ENCODE measurements around the gene ACOT9.
"Not testable (repeated sequence)": the region's sequence is repeated elsewhere in the genome, so short reads cannot be mapped to it uniquely, and the experiment has no call there.

The ACOT9 gene

DNA sequence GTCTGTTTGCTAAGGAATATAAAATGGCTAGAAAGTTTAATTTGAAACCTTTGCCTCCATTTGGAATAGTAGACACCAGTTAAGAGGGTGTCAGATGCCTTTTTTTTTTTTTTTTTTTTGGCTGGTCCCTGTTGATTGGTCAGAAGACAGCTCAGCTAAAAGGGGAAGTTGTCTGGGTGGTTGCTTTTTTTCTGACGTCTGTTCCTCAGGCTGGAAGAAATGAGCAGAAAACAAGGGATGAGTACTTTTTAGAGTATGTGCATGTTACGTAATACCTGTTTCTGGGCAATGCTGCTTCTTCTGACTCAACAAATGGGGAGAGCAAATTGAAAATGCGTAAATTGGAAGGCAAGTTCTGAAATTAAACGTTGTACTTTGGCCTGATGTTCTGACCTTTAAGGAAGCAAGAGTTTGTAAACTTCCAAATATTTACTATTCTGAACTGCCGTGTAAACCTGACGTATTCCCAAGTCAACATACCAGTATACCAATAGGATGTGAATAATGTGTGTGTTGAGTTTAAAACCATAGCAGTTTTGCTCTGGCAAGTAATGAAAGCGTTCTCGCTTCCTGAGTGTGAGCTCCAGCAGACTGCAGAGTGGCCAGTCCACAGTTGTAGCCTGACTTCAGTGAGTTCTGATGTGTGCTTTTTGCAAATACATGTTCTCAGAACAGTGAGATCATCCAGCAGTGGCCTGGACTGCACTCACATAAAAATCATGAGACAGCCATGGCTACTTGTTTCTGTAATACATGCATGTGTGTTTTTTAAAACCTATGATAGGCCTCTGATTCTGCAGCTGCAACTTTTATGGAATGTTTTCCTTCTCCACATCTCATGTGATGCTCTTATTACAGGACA lies 41.6 kb upstream of the ACOT9 start:
- Histone ChIP-seq H3K36me3 (ENCODE audit: control insufficient read depth in 2 of 2, insufficient read depth in 2 of 2, low read length in 2 of 2) (peaks cover 0 to 12% of the 10 kb centered on the region in 2 donors), H3K27ac (ENCODE audit: low read depth in 2 of 2, low read length in 2 of 2) (peak overlapping the region; percentile 89 to 93), H3K9ac (ENCODE audit: low read depth in 1 of 2, low read length in 2 of 2) (peak overlapping the region; percentile 89 to 93), H3K4me3 (ENCODE audit: low read length in 2 of 2) (peak overlapping the region; percentile 82 to 89), H3K9me3 (ENCODE audit: control insufficient read depth in 2 of 2, low read length in 2 of 2) (no peaks in the 10 kb centered on the region), H3K27me3 (ENCODE audit: control insufficient read depth in 2 of 2, insufficient read depth in 2 of 2, low read length in 2 of 2) (no peaks in the 10 kb centered on the region), H3K4me1 (ENCODE audit: control insufficient read depth in 2 of 2, insufficient read depth in 2 of 2, low read length in 2 of 2) (peaks cover 2 to 9% of the 10 kb centered on the region in 2 donors)

DNA sequence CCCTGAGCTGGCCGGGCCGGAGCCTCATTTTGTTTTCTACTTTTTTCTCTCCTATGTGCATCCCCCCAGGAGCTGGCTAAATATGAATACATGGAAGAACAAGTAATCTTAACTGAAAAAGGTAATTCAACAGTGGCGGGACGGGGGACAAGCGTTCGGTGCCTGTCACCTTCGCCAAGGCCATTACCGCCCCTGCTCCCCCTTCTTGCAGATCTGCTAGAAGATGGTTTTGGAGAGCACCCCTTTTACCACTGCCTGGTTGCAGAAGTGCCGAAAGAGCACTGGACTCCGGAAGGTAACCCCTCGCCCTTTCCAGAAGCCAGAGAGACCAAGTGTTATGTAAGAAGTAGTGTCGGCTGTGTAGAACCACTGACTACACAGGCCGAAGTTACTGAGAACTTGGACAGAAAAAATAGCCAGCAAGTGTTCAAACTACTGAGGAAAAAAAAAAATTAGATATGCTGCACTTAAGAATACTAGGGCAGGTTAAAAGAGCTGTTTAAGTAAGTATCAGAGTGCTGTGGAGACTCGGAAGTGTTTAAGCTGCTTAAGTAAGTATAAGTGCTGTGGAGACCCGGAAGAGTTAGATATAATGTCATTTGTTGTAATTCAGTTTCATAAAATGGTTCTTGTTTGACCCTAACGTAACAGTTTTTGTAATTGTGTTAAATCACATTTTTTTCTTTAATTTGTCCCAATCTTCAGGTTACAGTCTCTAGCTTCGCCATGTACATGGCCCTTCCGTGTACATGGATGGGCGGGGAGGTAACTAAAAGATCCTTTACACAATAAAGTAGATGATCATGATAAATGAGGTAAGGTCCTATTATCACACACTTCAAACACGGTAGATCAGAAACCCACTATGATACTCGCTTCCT lies 40.8 kb upstream of the ACOT9 start:
- Histone ChIP-seq H3K4me3 (ENCODE audit: low read length in 2 of 2) (peak overlapping the region; percentile 82 to 89), H3K9ac (ENCODE audit: low read depth in 1 of 2, low read length in 2 of 2) (peak overlapping the region; percentile 89 to 93), H3K27ac (ENCODE audit: low read depth in 2 of 2, low read length in 2 of 2) (peak overlapping the region; percentile 89 to 93), H3K36me3 (ENCODE audit: control insufficient read depth in 2 of 2, insufficient read depth in 2 of 2, low read length in 2 of 2) (peaks cover 0 to 12% of the 10 kb centered on the region in 2 donors), H3K9me3 (ENCODE audit: control insufficient read depth in 2 of 2, low read length in 2 of 2) (no peaks in the 10 kb centered on the region), H3K4me1 (ENCODE audit: control insufficient read depth in 2 of 2, insufficient read depth in 2 of 2, low read length in 2 of 2) (peaks cover 2 to 9% of the 10 kb centered on the region in 2 donors), H3K27me3 (ENCODE audit: control insufficient read depth in 2 of 2, insufficient read depth in 2 of 2, low read length in 2 of 2) (no peaks in the 10 kb centered on the region)

DNA sequence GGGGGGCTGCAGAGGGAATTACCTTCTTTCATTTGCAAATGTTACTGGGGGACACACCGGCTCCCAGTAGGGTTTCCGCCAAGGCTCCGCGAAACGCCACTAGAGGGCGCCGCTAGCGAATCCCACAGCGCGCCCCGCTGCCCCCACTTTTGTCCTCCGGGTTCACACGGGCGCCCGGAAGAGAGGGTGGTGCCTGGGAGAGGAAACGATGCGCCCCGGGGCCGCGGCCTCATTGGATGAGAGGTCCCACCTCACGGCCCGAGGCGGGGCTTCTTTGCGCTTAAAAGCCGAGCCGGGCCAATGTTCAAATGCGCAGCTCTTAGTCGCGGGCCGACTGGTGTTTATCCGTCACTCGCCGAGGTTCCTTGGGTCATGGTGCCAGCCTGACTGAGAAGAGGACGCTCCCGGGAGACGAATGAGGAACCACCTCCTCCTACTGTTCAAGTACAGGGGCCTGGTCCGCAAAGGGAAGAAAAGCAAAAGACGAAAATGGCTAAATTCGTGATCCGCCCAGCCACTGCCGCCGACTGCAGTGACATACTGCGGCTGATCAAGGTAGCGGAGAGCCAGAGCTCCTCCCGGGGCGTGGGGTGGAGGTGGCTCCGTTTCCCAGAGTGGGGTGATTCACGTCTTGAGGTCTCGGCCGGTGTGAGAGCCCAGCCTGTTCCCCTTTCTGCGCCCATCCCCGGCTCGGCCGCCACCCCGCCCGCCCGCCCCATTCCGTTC lies 40.0 kb upstream of the ACOT9 start, which contains the start of gene SAT1:
SAT1 (plus strand) TSS at position 311 of the 726 bp plus-strand sequence; CDS start at position 490, 179 bp downstream.
- no peaks in the 10 kb centered on the region for H3K27me3 ChIP-seq (ENCODE audit: control insufficient read depth in 2 of 2, insufficient read depth in 2 of 2, low read length in 2 of 2)
- H3K4me3 ChIP-seq (ENCODE audit: low read length in 2 of 2): peak within 1 kb of the TSS; percentile 82 to 89
- peaks cover 2 to 3% of the 10 kb centered on the region in 2 donors for H3K4me1 ChIP-seq (ENCODE audit: control insufficient read depth in 2 of 2, insufficient read depth in 2 of 2, low read length in 2 of 2)
- peak within 1 kb of the TSS; percentile 90 to 93 for H3K9ac ChIP-seq (ENCODE audit: low read depth in 1 of 2, low read length in 2 of 2)
- peak within 1 kb of the TSS; percentile 89 to 93 for H3K27ac ChIP-seq (ENCODE audit: low read depth in 2 of 2, low read length in 2 of 2)
- H3K36me3 ChIP-seq (ENCODE audit: control insufficient read depth in 2 of 2, insufficient read depth in 2 of 2, low read length in 2 of 2): peaks cover 0 to 12% of the 10 kb centered on the region in 2 donors
- H3K9me3 ChIP-seq (ENCODE audit: control insufficient read depth in 2 of 2, low read length in 2 of 2): no peaks in the 10 kb centered on the region

DNA sequence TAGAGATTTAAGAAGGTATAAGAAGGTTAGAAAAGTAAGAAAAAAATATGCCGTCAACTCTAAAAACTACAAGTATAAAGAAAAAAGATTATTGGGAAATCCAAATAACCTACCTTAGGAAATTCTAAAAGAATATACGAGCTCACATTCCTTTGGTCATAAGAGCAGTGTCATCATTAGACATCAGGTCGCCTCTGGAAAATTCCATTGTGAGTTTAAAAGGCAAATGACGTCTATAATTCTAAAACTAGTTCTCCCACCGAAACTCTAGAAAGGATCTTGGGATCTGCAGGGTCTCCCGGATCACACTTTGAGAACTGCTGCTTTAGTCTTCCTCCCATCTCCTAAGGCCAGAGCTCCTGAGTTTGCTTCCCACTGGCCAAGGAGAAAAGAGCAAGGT lies 39.4 kb upstream of the ACOT9 start:
- peak overlapping the region; percentile 39 to 48 for H3K27ac ChIP-seq (ENCODE audit: low read depth in 2 of 2, low read length in 2 of 2)
- H3K27me3 ChIP-seq (ENCODE audit: control insufficient read depth in 2 of 2, insufficient read depth in 2 of 2, low read length in 2 of 2): no peaks in the 10 kb centered on the region
- peaks cover 0 to 12% of the 10 kb centered on the region in 2 donors for H3K36me3 ChIP-seq (ENCODE audit: control insufficient read depth in 2 of 2, insufficient read depth in 2 of 2, low read length in 2 of 2)
- no peak overlapping the region for H3K4me3 ChIP-seq (ENCODE audit: low read length in 2 of 2)
- peak overlapping the region; percentile 47 to 52 for H3K9ac ChIP-seq (ENCODE audit: low read depth in 1 of 2, low read length in 2 of 2)
- H3K9me3 ChIP-seq (ENCODE audit: control insufficient read depth in 2 of 2, low read length in 2 of 2): no peaks in the 10 kb centered on the region
- H3K4me1 ChIP-seq (ENCODE audit: control insufficient read depth in 2 of 2, insufficient read depth in 2 of 2, low read length in 2 of 2): peaks cover 2% of the 10 kb centered on the region in 2 donors

DNA sequence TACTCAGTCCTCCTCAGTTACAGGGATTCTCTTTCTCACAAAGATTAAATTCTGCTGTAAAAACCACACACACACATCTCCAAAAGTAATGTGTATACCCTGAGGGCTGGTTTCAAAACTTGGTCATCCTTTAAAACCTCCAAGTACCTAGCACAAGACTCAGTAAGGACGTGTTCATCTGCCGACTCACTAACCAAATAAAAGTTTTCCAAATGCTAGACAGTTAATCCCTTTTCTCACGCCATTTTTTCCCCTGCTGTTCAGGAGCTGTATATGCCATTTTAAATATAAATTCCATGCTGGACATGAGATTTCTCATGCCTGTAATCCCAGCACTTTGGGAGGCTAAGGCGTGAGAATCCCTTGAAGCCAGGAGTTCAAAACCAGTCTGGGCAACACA lies 35.9 kb upstream of the ACOT9 start:
- no peaks in the 10 kb centered on the region for H3K4me1 ChIP-seq (ENCODE audit: control insufficient read depth in 2 of 2, insufficient read depth in 2 of 2, low read length in 2 of 2)
- H3K36me3 ChIP-seq (ENCODE audit: control insufficient read depth in 2 of 2, insufficient read depth in 2 of 2, low read length in 2 of 2): no peaks in the 10 kb centered on the region
- H3K4me3 ChIP-seq (ENCODE audit: low read length in 2 of 2): no peak overlapping the region
- H3K27me3 ChIP-seq (ENCODE audit: control insufficient read depth in 2 of 2, insufficient read depth in 2 of 2, low read length in 2 of 2): no peaks in the 10 kb centered on the region
- H3K9ac ChIP-seq (ENCODE audit: low read depth in 1 of 2, low read length in 2 of 2): no peak overlapping the region
- H3K27ac ChIP-seq (ENCODE audit: low read depth in 2 of 2, low read length in 2 of 2): no peak overlapping the region
- H3K9me3 ChIP-seq (ENCODE audit: control insufficient read depth in 2 of 2, low read length in 2 of 2): no peaks in the 10 kb centered on the region

DNA sequence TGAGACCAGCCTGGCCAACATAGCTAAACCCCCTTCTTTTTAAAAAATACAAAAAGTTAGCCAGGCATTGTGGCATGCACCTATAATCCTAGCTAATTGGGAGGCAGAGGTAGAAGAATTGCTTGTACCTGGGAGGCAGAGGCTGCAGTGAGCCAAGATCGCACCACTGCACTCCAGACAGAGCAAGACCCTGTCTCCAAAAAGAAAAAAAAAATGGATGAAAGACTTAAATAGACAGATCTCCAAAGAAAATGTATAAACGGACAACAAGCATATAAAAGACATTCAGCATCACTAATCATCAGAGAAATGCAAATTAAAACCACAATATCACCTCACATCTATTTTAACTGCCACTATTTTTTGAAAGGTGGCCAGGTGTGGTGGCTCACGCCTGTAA lies 33.3 kb upstream of the ACOT9 start:
- Histone ChIP-seq H3K4me3 (ENCODE audit: low read length in 2 of 2) (no peak overlapping the region), H3K4me1 (ENCODE audit: control insufficient read depth in 2 of 2, insufficient read depth in 2 of 2, low read length in 2 of 2) (peaks cover 0 to 3% of the 10 kb centered on the region in 2 donors), H3K9ac (ENCODE audit: low read depth in 1 of 2, low read length in 2 of 2) (no peak overlapping the region), H3K36me3 (ENCODE audit: control insufficient read depth in 2 of 2, insufficient read depth in 2 of 2, low read length in 2 of 2) (no peaks in the 10 kb centered on the region), H3K27ac (ENCODE audit: low read depth in 2 of 2, low read length in 2 of 2) (no peak overlapping the region), H3K27me3 (ENCODE audit: control insufficient read depth in 2 of 2, insufficient read depth in 2 of 2, low read length in 2 of 2) (no peaks in the 10 kb centered on the region), H3K9me3 (ENCODE audit: control insufficient read depth in 2 of 2, low read length in 2 of 2) (no peaks in the 10 kb centered on the region)

DNA sequence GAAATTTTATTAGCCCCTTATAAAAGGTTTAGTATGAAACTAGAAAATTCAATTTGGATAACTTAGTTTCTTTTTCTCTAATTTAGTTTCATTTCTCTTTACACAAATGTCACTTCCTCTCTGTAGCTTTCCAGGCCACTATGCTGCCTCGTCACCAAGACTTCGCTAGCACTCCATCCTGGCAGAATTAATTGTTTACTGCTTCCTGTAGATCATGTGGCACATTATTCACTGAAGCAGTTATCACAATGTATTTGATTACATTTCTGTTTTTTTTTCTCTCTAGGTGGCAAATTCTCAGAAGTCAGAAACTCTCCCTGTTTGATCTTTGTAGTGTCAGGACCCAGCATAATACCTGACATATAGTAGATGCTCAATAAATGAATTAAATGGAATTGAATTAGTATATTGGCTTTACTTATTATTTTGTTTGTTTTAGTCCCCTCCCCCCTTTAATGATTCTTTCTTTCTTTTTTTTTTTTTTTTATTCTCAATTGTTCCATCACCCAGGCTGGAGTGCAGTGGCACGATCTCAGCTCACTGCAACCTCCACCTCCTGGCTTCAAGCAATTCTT lies 30.6 kb upstream of the ACOT9 start:
- peak overlapping the region in 1 of 2 donors; percentile 38 for H3K27ac ChIP-seq (ENCODE audit: low read depth in 2 of 2, low read length in 2 of 2)
- no peak overlapping the region for H3K4me3 ChIP-seq (ENCODE audit: low read length in 2 of 2)
- peaks cover 0 to 3% of the 10 kb centered on the region in 2 donors for H3K4me1 ChIP-seq (ENCODE audit: control insufficient read depth in 2 of 2, insufficient read depth in 2 of 2, low read length in 2 of 2)
- peaks cover 0 to 4% of the 10 kb centered on the region in 2 donors for H3K27me3 ChIP-seq (ENCODE audit: control insufficient read depth in 2 of 2, insufficient read depth in 2 of 2, low read length in 2 of 2)
- H3K36me3 ChIP-seq (ENCODE audit: control insufficient read depth in 2 of 2, insufficient read depth in 2 of 2, low read length in 2 of 2): no peaks in the 10 kb centered on the region
- H3K9me3 ChIP-seq (ENCODE audit: control insufficient read depth in 2 of 2, low read length in 2 of 2): no peaks in the 10 kb centered on the region
- no peak overlapping the region for H3K9ac ChIP-seq (ENCODE audit: low read depth in 1 of 2, low read length in 2 of 2)

DNA sequence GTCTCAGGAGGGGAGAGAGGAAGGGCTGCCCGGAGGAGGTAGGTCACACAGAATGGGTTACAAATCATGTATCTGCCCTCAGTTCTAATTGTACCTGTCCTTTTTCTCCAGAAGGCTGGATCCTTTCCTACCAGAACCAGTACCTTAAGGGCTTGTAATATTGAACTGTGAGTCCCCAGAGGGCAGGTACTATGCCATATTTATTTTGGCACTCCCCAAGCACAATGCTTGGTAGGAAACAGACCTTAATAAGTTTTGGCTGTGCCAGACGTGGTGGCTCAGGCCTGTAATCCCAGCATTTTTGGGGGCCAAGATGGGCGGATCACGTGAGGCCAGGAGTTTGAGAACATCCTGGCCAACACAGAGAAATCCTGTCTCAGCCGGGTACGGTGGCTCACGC lies 28.0 kb upstream of the ACOT9 start:
- not testable (repeated sequence) for H3K36me3 ChIP-seq (ENCODE audit: control insufficient read depth in 2 of 2, insufficient read depth in 2 of 2, low read length in 2 of 2); H3K4me3 ChIP-seq (ENCODE audit: low read length in 2 of 2); H3K27me3 ChIP-seq (ENCODE audit: control insufficient read depth in 2 of 2, insufficient read depth in 2 of 2, low read length in 2 of 2); H3K4me1 ChIP-seq (ENCODE audit: control insufficient read depth in 2 of 2, insufficient read depth in 2 of 2, low read length in 2 of 2); H3K9me3 ChIP-seq (ENCODE audit: control insufficient read depth in 2 of 2, low read length in 2 of 2); H3K27ac ChIP-seq (ENCODE audit: low read depth in 2 of 2, low read length in 2 of 2); H3K9ac ChIP-seq (ENCODE audit: low read depth in 1 of 2, low read length in 2 of 2)

DNA sequence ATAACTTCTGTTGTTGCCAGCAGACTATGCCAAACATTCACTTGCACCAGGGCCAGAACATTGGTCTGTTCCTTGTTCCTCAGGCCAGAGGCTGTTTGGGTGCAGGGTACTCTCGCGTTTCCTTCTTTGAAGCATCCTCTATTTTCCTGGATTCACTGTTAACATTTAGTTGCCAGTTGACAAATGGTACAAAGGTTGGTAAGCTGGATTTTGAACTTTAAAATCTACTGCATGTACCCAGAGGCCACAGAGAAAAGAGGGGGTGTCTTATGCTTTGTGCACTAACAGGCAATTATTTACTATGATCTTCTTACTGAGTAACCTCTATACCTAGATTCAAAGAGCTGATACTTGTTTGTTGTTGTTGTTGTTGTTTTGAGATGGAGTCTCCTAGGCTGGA lies 27.1 kb upstream of the ACOT9 start:
- Histone ChIP-seq H3K4me1 (ENCODE audit: control insufficient read depth in 2 of 2, insufficient read depth in 2 of 2, low read length in 2 of 2) (peaks cover 0 to 3% of the 10 kb centered on the region in 2 donors), H3K27me3 (ENCODE audit: control insufficient read depth in 2 of 2, insufficient read depth in 2 of 2, low read length in 2 of 2) (peaks cover 0 to 4% of the 10 kb centered on the region in 2 donors), H3K9me3 (ENCODE audit: control insufficient read depth in 2 of 2, low read length in 2 of 2) (no peaks in the 10 kb centered on the region), H3K36me3 (ENCODE audit: control insufficient read depth in 2 of 2, insufficient read depth in 2 of 2, low read length in 2 of 2) (no peaks in the 10 kb centered on the region), H3K4me3 (ENCODE audit: low read length in 2 of 2) (no peak overlapping the region), H3K27ac (ENCODE audit: low read depth in 2 of 2, low read length in 2 of 2) (no peak overlapping the region), H3K9ac (ENCODE audit: low read depth in 1 of 2, low read length in 2 of 2) (no peak overlapping the region)
